ENCODE data around the gene TMEM86B.
"Not testable (repeated sequence)": the region's sequence is repeated elsewhere in the genome, so short reads cannot be mapped to it uniquely, and the experiment has no call there.

The TMEM86B gene

GRCh38 chr19:55206664-55207500 is 21.7 kb downstream of the TMEM86B start (continued):
- TF ChIP-seq ZNF776 (tag by site-specific recombination; IDR thresholded peaks at IDR 0.05; ENCODE audit: borderline replicate concordance) = no peak
- peak; percentile 61; the same call in 1 of the 2 replicates for TF ChIP-seq KLF8 (tag by site-specific recombination; IDR thresholded peaks at IDR 0.05)
- TF ChIP-seq ZNF692 (tag by site-specific recombination; IDR thresholded peaks at IDR 0.05) = peak; percentile 31; the same call in 1 of the 2 replicates
- TF ChIP-seq ZNF398 (tag by site-specific recombination; IDR thresholded peaks at IDR 0.05) = no peak
- TF ChIP-seq GLIS1 (tag by site-specific recombination; IDR thresholded peaks at IDR 0.05) = peak; percentile 84
- TF ChIP-seq ZBTB20 (tag by site-specific recombination; IDR thresholded peaks at IDR 0.05) = 0 out of 2 replicates have a peak, but pooled peaks have one; percentile 24
- no peak for TF ChIP-seq CTCF (tag by site-specific recombination; IDR thresholded peaks at IDR 0.05)
- no peak for TF ChIP-seq ZNF513 (tag by site-specific recombination; IDR thresholded peaks at IDR 0.05)
- peak; percentile 66 for TF ChIP-seq GLIS2 (tag by site-specific recombination; IDR thresholded peaks at IDR 0.05)
- no peak for TF ChIP-seq ZNF114 (tag by site-specific recombination; IDR thresholded peaks at IDR 0.05)
- peak; percentile 87 for TF ChIP-seq ZIC2 (tag by site-specific recombination; IDR thresholded peaks at IDR 0.05)
- TF ChIP-seq BCL11A (tag by site-specific recombination; IDR thresholded peaks at IDR 0.05; ENCODE audit: low read depth) = peak; percentile 24; the same call in 1 of the 2 replicates

- H3K36me3 ChIP-seq (ENCODE audit: control insufficient read depth in 2 of 2, insufficient read depth in 1 of 2, low read length in 2 of 2); H3K9me3 ChIP-seq (ENCODE audit: control insufficient read depth, insufficient read depth, low read depth, low read length); H3K4me3 ChIP-seq (ENCODE audit: low read depth, low read length); H3K27ac ChIP-seq (ENCODE audit: extremely low read depth, low read depth, low read length); H3K4me1 ChIP-seq (ENCODE audit: control insufficient read depth, insufficient read depth, low read length); POLR2A ChIA-PET: not testable (repeated sequence)
- TF ChIP-seq CTCF (tag by site-specific recombination; IDR thresholded peaks at IDR 0.05) = peak; percentile 16; the same call in 1 of the 2 replicates
- CTCF ChIA-PET = interaction anchor here (0.7 to 1.0 kb wide), 4 partner anchors 10 to 252 kb away, joined by 3 to 4 read pairs (median 3); no protein-coding TSS in a partner anchor
Observed at GRCh38 chr19:55202199-55202598, 26.4 kb downstream of the TMEM86B start.
